Neural progenitor cell (in vitro differentiated cells): Measurements from ENCODE around the gene APOBEC3G. TPM values are rescaled to one million over a fixed set of nuclear protein-coding genes. Genes with fewer than 3 reads are reported as not detected.

Source experiments
- DNase-seq: peaks from one replicate; pipeline ENCODE4 v3.0.0-alpha.2; 2016; ENCODE audit warnings: low spot score
- H2AFZ ChIP-seq: fragments of 200-600 bp; sonication (generic); replicated peaks from 2 replicates; pipeline ENCODE4 v1.6.1; 2016; ENCODE audit warnings: antibody characterized with exemption
- H3F3A ChIP-seq: fragments of 200-600 bp; sonication (generic); 2 replicates; pipeline ENCODE4 v1.6.1; 2016; ENCODE audit warnings: antibody characterized with exemption, low read depth
- H3K27ac ChIP-seq: fragments of 200-600 bp; sonication (generic); 2 replicates; pipeline ENCODE4 v1.5.1; 2016; ENCODE audit warnings: mild to moderate bottlenecking
- H3K27me3 ChIP-seq: fragments of 200-600 bp; sonication (generic); 2 replicates; pipeline ENCODE4 v1.6.1; 2016; ENCODE audit warnings: mild to moderate bottlenecking, moderate library complexity
- H3K36me3 ChIP-seq: fragments of 200-600 bp; sonication (generic); 2 replicates; pipeline ENCODE4 v1.5.1; 2016
- H3K4me1 ChIP-seq: fragments of 200-600 bp; sonication (generic); 2 replicates; pipeline ENCODE4 v1.6.1; 2016; ENCODE audit warnings: mixed run types
- H3K4me2 ChIP-seq: fragments of 200-600 bp; sonication (generic); 2 replicates; pipeline ENCODE4 v1.6.1; 2016
- H3K4me3 ChIP-seq: fragments of 200-600 bp; sonication (generic); 2 replicates; pipeline ENCODE4 v1.5.1; 2016
- H3K79me2 ChIP-seq: fragments of 200-600 bp; sonication (generic); 2 replicates; pipeline ENCODE4 v1.6.1; 2016; ENCODE audit warnings: low read depth
- H3K9ac ChIP-seq: fragments of 200-600 bp; sonication (generic); 2 replicates; pipeline ENCODE4 v1.6.1; 2016
- H3K9me3 ChIP-seq: fragments of 200-600 bp; sonication (generic); 2 replicates; pipeline ENCODE4 v1.5.1; 2016; ENCODE audit warnings: low read depth
- H4K20me1 ChIP-seq: fragments of 200-600 bp; sonication (generic); 2 replicates; pipeline ENCODE4 v1.6.1; 2016; ENCODE audit warnings: low read depth
- H3K27ac Mint-ChIP-seq: 3 replicates; pipeline ENCODE4 v1.8.0; 2021; ENCODE audit warnings: mixed read lengths
- H3K27me3 Mint-ChIP-seq: 2 replicates; pipeline ENCODE4 v1.8.0; 2022; ENCODE audit warnings: low read depth, mild to moderate bottlenecking, inconsistent platforms, moderate library complexity, mixed read lengths; ENCODE audit not compliant: insufficient read depth
- H3K36me3 Mint-ChIP-seq: 3 replicates; pipeline ENCODE4 v1.8.0; 2021; ENCODE audit warnings: mixed read lengths
- H3K4me1 Mint-ChIP-seq: 3 replicates; pipeline ENCODE4 v1.8.0; 2021; ENCODE audit warnings: mixed read lengths
- H3K4me3 Mint-ChIP-seq: 3 replicates; pipeline ENCODE4 v1.8.0; 2021; ENCODE audit warnings: mild to moderate bottlenecking, moderate library complexity, mixed read lengths
- H3K9me3 Mint-ChIP-seq: 3 replicates; pipeline ENCODE4 v1.8.0; 2020; ENCODE audit warnings: mixed read lengths
- CTCF ChIP-seq: fragments of 200-600 bp; sonication (generic); IDR thresholded peaks from 2 replicates; pipeline ENCODE4 v1.5.1; 2017; ENCODE audit warnings: antibody characterized with exemption, mild to moderate bottlenecking
- EZH2 ChIP-seq: fragments of 200-600 bp; sonication (generic); IDR thresholded peaks from 2 replicates; pipeline ENCODE4 v1.6.1; 2017; ENCODE audit warnings: antibody characterized with exemption, mild to moderate bottlenecking, moderate library complexity
- EZH2phosphoT487 ChIP-seq: fragments of 200-600 bp; sonication (generic); IDR thresholded peaks from 2 replicates; pipeline ENCODE4 v1.6.1; 2017; ENCODE audit warnings: antibody characterized with exemption
- total RNA-seq: library from RNA; depleted of rRNA; stranded (reverse); fragments of >200 nt; gene quantifications from 2 replicates; pipeline ENCODE4 v1.2.3, GENCODE V29; 2015; ENCODE audit warnings: low replicate concordance

Gene APOBEC3G
- total RNA-seq, 1 donor from 2014 or later, result 0.30 TPM

- TF ChIP-seq EZH2, result no peak
- TF ChIP-seq CTCF, result no peak
- TF ChIP-seq EZH2phosphoT487, result no peak
- Histone ChIP-seq H3K9ac (no peak overlapping the region), H3F3A (peaks cover 33% of the 10 kb centered on the region), H3K36me3 (no peaks in the 10 kb centered on the region), H3K4me2 (peak overlapping the region; percentile 72), H3K4me1 (peaks cover 26% of the 10 kb centered on the region), H3K27me3 (peaks cover 19% of the 10 kb centered on the region), H3K27ac (no peak overlapping the region), H3K9me3 (no peaks in the 10 kb centered on the region), H3K4me3 (no peak overlapping the region), H3K79me2 (no peaks in the 10 kb centered on the region), H2AFZ (no peak overlapping the region), H4K20me1 (no peaks in the 10 kb centered on the region)
- peaks cover 18% of the 10 kb centered on the region for H3K27me3 Mint-ChIP-seq
- H3K4me3 Mint-ChIP-seq, result no peak overlapping the region
- peaks cover 33% of the 10 kb centered on the region for H3K4me1 Mint-ChIP-seq
- no peaks in the 10 kb centered on the region for H3K9me3 Mint-ChIP-seq
- no peaks in the 10 kb centered on the region for H3K36me3 Mint-ChIP-seq
- H3K27ac Mint-ChIP-seq, result no peak overlapping the region
- DNase-seq, result no peak
Measured at GRCh38 chr22:39115977-39116621, 39.0 kb downstream of the APOBEC3G start.

DNA sequence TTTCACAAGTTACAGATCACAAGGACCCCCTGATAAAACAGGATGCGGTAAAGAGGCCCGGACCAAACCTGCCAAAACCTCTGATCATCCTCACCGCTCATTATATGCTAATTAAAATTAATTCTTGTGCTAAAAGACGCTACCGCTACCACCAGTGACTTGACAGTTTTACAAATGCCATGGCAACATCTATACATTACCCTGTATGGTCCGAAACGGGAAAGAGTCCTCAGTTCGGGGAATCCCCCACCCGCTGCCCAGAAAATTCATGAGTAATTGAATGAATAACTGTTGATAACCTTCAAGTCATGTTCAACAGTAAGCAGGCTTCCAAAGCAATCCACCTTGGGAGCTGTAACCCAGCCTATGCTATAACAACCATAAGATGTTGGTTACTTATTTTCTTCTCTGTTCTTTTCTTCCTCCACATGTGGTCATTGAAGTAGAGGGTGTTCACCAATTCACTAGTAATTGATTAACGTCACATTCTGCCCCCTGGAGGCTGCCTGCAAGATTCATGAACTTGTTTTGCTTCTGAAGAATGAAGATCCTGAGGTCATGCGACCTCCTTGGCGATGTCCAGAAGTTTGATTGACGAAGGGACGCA lies 40.6 kb downstream of the APOBEC3G start:
- Mint-ChIP-seq H3K27ac (no peak overlapping the region), H3K27me3 (peaks cover 20% of the 10 kb centered on the region), H3K4me3 (peak overlapping the region; percentile 4), H3K36me3 (no peaks in the 10 kb centered on the region), H3K4me1 (peaks cover 26% of the 10 kb centered on the region), H3K9me3 (no peaks in the 10 kb centered on the region)
- Histone ChIP-seq H3F3A (peaks cover 26% of the 10 kb centered on the region), H3K27ac (no peak overlapping the region), H3K9ac (no peak overlapping the region), H4K20me1 (no peaks in the 10 kb centered on the region), H3K4me2 (no peak overlapping the region), H2AFZ (no peak overlapping the region), H3K9me3 (no peaks in the 10 kb centered on the region), H3K4me1 (peaks cover 22% of the 10 kb centered on the region), H3K4me3 (no peak overlapping the region), H3K36me3 (no peaks in the 10 kb centered on the region), H3K27me3 (peaks cover 19% of the 10 kb centered on the region), H3K79me2 (no peaks in the 10 kb centered on the region)
- TF ChIP-seq EZH2phosphoT487 (no peak), EZH2 (no peak), CTCF (peak; percentile 65)
- peak; percentile 68 for DNase-seq

DNA sequence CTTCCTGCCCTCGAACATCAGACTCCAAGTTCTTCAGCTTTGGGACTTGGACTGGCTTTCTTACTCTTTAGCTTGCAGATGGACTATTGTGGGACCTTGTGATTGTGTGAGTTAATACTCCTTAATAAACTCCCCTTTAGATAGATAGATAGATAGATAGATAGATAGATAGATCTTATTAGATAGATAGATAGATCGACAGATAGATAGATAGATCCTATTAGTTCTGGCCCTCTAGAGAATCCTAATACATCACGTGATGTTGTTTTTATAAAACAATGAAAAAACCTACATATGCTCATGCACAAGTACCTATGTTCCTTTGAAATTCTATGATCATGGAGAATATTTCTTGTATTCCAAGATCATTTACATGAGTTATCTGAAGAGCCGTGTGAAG lies 43.9 kb downstream of the APOBEC3G start:
- no peak for DNase-seq
- no peak for TF ChIP-seq EZH2
- no peak for TF ChIP-seq EZH2phosphoT487
- no peak for TF ChIP-seq CTCF

More for the DNA sequence above, 43.9 kb downstream of the APOBEC3G start:
- H3K27ac ChIP-seq, result no peak overlapping the region
- H3K4me2 ChIP-seq, result no peak overlapping the region
- no peak overlapping the region for H2AFZ ChIP-seq
- no peak overlapping the region for H3K4me3 ChIP-seq
- Mint-ChIP-seq H3K27ac (no peak overlapping the region), H3K4me3 (no peak overlapping the region), H3K36me3 (no peaks in the 10 kb centered on the region), H3K9me3 (no peaks in the 10 kb centered on the region), H3K27me3 (peaks cover 13% of the 10 kb centered on the region), H3K4me1 (peaks cover 22% of the 10 kb centered on the region)
- no peaks in the 10 kb centered on the region for H3K36me3 ChIP-seq
- no peak overlapping the region for H3K9ac ChIP-seq
- H3F3A ChIP-seq, result peaks cover 3% of the 10 kb centered on the region
- H3K27me3 ChIP-seq, result peaks cover 3% of the 10 kb centered on the region
- H4K20me1 ChIP-seq, result no peaks in the 10 kb centered on the region
- H3K79me2 ChIP-seq, result no peaks in the 10 kb centered on the region
- peaks cover 6% of the 10 kb centered on the region for H3K4me1 ChIP-seq
- no peaks in the 10 kb centered on the region for H3K9me3 ChIP-seq
